NCI-H2029 (cell line): ENCODE results near the gene SINHCAF.

Experiments
- DNase-seq: peaks from one replicate; lab custom pipeline; 2025; lab: John Stamatoyannopoulos, UW

Gene SINHCAF

GRCh38 chr12:31232361-31232965 is 93.5 kb downstream of the SINHCAF start:
- DNase-seq: no peak

- no peak for DNase-seq
These were observed 94.2 kb downstream of the SINHCAF start for GRCh38 chr12:31231611-31232360.
